Measurements from ENCODE around the gene RTN4RL2.

Gene RTN4RL2

DNA sequence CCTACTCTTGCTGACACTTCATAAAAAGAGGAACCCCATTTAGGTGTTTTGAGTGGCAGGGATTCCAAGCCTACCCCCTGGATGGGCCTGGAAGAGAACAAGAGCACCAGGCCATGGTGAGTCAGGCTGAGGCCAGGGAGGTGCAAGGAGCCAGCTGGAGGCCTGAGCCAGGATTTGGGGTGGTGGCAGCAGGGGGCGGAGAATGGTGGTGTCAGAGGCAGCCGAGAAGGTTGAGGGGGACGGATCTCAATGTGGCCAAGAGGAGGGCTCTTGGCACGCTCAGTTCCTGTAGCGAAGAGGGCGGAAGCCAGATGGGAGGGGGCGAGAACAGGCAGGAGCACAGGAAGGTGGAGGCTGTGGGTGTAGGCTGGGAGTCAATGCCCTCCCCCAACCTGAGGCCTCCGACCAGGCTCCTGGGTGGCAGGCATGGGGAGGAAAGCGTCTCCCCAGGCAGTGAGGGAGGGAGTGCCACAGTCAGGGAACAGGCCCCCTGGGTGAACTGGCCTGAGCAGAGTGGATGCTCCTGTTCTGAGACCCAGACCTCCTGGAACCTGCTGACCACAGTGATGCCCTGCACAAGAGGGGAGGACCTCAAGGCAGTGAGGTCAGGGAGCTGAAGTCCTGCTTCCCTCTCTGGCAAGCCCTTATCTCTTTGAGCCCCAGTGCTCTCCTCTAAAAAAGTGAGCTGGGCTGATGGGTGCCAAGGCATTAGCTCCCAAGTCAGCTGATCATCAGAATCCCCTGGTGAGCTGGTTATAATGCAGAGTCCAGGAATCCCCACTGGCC lies 13.9 kb downstream of the RTN4RL2 start:
- ATAC-seq (ENCODE audit: low read depth), result no peak

DNA sequence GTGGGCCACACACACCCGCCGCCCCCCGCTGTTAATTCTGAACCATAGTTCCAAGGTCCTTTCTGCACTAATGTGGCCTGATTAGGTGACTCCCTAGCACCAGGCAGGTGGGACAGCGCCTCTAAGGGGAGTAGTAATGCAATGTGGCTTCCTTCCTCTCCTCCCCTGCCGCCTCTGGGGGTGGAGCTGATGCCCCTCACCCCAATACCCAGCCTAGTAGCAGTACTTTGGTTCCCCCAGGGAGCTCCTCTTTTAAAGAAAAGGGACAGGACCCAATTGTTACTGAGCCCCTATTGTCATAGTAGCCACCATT lies 14.4 kb downstream of the RTN4RL2 start:
- Histone ChIP-seq H3K4me3 (ENCODE audit: severe bottlenecking) (no peak overlapping the region), H3K9me3 (ENCODE audit: severe bottlenecking) (no peaks in the 10 kb centered on the region), H3K36me3 (ENCODE audit: low read depth) (no peaks in the 10 kb centered on the region), H3K27me3 (ENCODE audit: insufficient read depth, poor library complexity, severe bottlenecking) (peaks cover 6% of the 10 kb centered on the region), H3K4me1 (ENCODE audit: insufficient read depth, poor library complexity, severe bottlenecking) (no peaks in the 10 kb centered on the region), H3K27ac (ENCODE audit: poor library complexity, severe bottlenecking) (no peak overlapping the region)
- DNase-seq (ENCODE audit: low spot score), result no peak
- TF ChIP-seq, protein P1, sequence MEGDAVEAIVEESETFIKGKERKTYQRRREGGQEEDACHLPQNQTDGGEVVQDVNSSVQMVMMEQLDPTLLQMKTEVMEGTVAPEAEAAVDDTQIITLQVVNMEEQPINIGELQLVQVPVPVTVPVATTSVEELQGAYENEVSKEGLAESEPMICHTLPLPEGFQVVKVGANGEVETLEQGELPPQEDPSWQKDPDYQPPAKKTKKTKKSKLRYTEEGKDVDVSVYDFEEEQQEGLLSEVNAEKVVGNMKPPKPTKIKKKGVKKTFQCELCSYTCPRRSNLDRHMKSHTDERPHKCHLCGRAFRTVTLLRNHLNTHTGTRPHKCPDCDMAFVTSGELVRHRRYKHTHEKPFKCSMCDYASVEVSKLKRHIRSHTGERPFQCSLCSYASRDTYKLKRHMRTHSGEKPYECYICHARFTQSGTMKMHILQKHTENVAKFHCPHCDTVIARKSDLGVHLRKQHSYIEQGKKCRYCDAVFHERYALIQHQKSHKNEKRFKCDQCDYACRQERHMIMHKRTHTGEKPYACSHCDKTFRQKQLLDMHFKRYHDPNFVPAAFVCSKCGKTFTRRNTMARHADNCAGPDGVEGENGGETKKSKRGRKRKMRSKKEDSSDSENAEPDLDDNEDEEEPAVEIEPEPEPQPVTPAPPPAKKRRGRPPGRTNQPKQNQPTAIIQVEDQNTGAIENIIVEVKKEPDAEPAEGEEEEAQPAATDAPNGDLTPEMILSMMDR (IDR thresholded peaks at IDR 0.05; ENCODE audit: poor library complexity, severe bottlenecking), result no peak
- ATAC-seq (ENCODE audit: low read depth), result no peak

More for the DNA sequence above, 13.9 kb downstream of the RTN4RL2 start:
- Histone ChIP-seq H3K36me3 (ENCODE audit: low read depth) (no peaks in the 10 kb centered on the region), H3K4me3 (ENCODE audit: severe bottlenecking) (no peak overlapping the region), H3K27ac (ENCODE audit: poor library complexity, severe bottlenecking) (no peak overlapping the region), H3K27me3 (ENCODE audit: insufficient read depth, poor library complexity, severe bottlenecking) (peaks cover 6% of the 10 kb centered on the region), H3K4me1 (ENCODE audit: insufficient read depth, poor library complexity, severe bottlenecking) (no peaks in the 10 kb centered on the region), H3K9me3 (ENCODE audit: severe bottlenecking) (no peaks in the 10 kb centered on the region)
- TF ChIP-seq, protein P1 (IDR thresholded peaks at IDR 0.05; ENCODE audit: poor library complexity, severe bottlenecking), result no peak
- DNase-seq (ENCODE audit: low spot score), result no peak

DNA sequence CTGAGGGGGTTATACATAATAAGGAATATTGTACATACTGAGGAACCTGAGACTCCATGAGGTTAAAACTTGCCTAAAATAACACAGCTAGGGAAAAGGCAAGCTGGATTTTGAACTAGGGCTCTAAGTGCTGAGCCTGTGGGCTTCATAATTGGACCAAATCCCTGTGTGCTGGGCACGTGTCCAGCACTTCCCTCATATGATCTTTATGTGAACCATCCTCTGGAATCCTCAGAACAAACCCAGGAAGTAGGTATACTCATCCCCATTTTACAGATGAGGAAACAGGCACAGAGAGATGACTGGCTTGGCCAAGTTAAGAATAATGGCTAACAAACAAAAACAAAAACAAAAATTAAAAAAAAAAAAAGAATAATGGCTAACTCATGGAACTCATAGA lies 14.9 kb downstream of the RTN4RL2 start:
- H3K4me3 ChIP-seq (ENCODE audit: severe bottlenecking), result no peak overlapping the region
- H3K27ac ChIP-seq (ENCODE audit: poor library complexity, severe bottlenecking), result no peak overlapping the region
- peaks cover 6% of the 10 kb centered on the region for H3K27me3 ChIP-seq (ENCODE audit: insufficient read depth, poor library complexity, severe bottlenecking)
- no peak for DNase-seq (ENCODE audit: low spot score)
- ATAC-seq (ENCODE audit: low read depth), result no peak
- H3K4me1 ChIP-seq (ENCODE audit: insufficient read depth, poor library complexity, severe bottlenecking), result no peaks in the 10 kb centered on the region
- H3K36me3 ChIP-seq (ENCODE audit: low read depth), result no peaks in the 10 kb centered on the region
- H3K9me3 ChIP-seq (ENCODE audit: severe bottlenecking), result no peaks in the 10 kb centered on the region
- TF ChIP-seq, protein P1 (IDR thresholded peaks at IDR 0.05; ENCODE audit: poor library complexity, severe bottlenecking), result no peak

DNA sequence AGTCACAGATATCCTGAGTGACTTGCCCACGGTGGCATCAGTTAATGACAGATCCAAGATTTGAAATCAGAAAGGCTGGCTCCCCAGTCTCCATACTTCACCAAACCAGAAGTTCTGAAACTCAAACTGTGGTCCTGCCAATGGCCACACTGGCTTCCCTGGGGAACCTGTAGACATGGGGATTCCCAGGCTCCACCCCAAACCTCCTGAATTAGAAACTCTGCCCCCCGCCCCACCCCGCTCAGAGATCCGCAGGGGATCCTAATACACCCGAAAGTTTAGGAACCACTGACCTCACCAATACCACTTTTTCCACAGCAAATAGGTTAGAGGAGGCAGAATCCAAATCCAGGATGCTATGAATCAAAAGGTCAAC lies 15.3 kb downstream of the RTN4RL2 start:
- H3K27me3 ChIP-seq (ENCODE audit: insufficient read depth, poor library complexity, severe bottlenecking), result peaks cover 6% of the 10 kb centered on the region
- no peaks in the 10 kb centered on the region for H3K9me3 ChIP-seq (ENCODE audit: severe bottlenecking)
- no peak overlapping the region for H3K4me3 ChIP-seq (ENCODE audit: severe bottlenecking)
- H3K36me3 ChIP-seq (ENCODE audit: low read depth), result no peaks in the 10 kb centered on the region
- no peak overlapping the region for H3K27ac ChIP-seq (ENCODE audit: poor library complexity, severe bottlenecking)
- DNase-seq (ENCODE audit: low spot score) (no peak), ATAC-seq (ENCODE audit: low read depth) (no peak)
- TF ChIP-seq, protein P1 (IDR thresholded peaks at IDR 0.05; ENCODE audit: poor library complexity, severe bottlenecking), result no peak
- no peaks in the 10 kb centered on the region for H3K4me1 ChIP-seq (ENCODE audit: insufficient read depth, poor library complexity, severe bottlenecking)

DNA sequence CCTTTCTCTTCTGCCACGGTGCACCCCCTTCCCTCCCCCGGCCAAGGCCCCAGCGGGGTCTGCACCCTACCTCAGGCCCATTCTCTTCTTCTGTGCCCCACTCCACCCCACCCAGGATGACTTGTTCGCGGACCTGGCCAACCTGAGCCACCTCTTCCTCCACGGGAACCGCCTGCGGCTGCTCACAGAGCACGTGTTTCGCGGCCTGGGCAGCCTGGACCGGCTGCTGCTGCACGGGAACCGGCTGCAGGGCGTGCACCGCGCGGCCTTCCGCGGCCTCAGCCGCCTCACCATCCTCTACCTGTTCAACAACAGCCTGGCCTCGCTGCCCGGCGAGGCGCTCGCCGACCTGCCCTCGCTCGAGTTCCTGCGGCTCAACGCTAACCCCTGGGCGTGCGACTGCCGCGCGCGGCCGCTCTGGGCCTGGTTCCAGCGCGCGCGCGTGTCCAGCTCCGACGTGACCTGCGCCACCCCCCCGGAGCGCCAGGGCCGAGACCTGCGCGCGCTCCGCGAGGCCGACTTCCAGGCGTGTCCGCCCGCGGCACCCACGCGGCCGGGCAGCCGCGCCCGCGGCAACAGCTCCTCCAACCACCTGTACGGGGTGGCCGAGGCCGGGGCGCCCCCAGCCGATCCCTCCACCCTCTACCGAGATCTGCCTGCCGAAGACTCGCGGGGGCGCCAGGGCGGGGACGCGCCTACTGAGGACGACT lies 15.9 kb downstream of the RTN4RL2 start:
- peak; percentile 33 for ATAC-seq (ENCODE audit: low read depth)
- no peaks in the 10 kb centered on the region for H3K36me3 ChIP-seq (ENCODE audit: low read depth)
- TF ChIP-seq, protein P1 (IDR thresholded peaks at IDR 0.05; ENCODE audit: poor library complexity, severe bottlenecking), result no peak
- no peaks in the 10 kb centered on the region for H3K4me1 ChIP-seq (ENCODE audit: insufficient read depth, poor library complexity, severe bottlenecking)
- no peak for DNase-seq (ENCODE audit: low spot score)
- no peaks in the 10 kb centered on the region for H3K9me3 ChIP-seq (ENCODE audit: severe bottlenecking)
- peak overlapping the region; percentile 16 for H3K4me3 ChIP-seq (ENCODE audit: severe bottlenecking)
- no peak overlapping the region for H3K27ac ChIP-seq (ENCODE audit: poor library complexity, severe bottlenecking)
- H3K27me3 ChIP-seq (ENCODE audit: insufficient read depth, poor library complexity, severe bottlenecking), result peaks cover 10% of the 10 kb centered on the region

Measured in RWPE2 (cell line).